ENCODE data around the gene RNF212. TPM values are rescaled to one million over a fixed set of nuclear protein-coding genes. Genes with fewer than 3 reads are reported as not detected.

Gene RNF212
- total RNA-seq, 6 experiments from 2014 or later = not detected

DNA sequence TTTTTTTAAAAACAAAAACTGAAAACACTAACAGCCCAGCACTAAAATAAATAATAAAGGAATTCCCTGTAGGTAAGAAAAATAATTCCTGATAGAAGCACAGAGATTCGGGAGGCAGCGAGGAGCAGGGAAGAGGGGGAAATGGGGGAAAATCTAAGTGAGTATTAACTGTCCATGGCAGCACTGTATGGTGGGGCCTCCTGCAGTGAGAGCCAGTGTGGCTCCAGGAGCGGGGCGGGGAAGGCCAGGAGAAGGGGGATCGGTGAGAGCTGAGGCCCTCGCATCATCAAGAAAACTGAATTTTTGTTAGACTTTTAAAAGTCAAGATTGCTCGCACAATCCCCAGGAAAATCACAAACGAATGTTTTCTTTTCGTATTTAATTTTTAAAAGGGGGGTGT is 14.1 kb downstream of the RNF212 start:
- Mint-ChIP-seq H3K27me3 (ENCODE audit: insufficient read depth) (peaks cover 31% of the 10 kb centered on the region), H3K9me3 (no peaks in the 10 kb centered on the region), H3K27ac (no peak overlapping the region), H3K36me3 (ENCODE audit: low read depth) (no peaks in the 10 kb centered on the region), H3K4me3 (no peak overlapping the region), H3K4me1 (ENCODE audit: low read depth) (no peaks in the 10 kb centered on the region)
- TF ChIP-seq, protein P1, sequence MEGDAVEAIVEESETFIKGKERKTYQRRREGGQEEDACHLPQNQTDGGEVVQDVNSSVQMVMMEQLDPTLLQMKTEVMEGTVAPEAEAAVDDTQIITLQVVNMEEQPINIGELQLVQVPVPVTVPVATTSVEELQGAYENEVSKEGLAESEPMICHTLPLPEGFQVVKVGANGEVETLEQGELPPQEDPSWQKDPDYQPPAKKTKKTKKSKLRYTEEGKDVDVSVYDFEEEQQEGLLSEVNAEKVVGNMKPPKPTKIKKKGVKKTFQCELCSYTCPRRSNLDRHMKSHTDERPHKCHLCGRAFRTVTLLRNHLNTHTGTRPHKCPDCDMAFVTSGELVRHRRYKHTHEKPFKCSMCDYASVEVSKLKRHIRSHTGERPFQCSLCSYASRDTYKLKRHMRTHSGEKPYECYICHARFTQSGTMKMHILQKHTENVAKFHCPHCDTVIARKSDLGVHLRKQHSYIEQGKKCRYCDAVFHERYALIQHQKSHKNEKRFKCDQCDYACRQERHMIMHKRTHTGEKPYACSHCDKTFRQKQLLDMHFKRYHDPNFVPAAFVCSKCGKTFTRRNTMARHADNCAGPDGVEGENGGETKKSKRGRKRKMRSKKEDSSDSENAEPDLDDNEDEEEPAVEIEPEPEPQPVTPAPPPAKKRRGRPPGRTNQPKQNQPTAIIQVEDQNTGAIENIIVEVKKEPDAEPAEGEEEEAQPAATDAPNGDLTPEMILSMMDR (IDR thresholded peaks at IDR 0.05) = no peak
- DNase-seq = no peak

DNA sequence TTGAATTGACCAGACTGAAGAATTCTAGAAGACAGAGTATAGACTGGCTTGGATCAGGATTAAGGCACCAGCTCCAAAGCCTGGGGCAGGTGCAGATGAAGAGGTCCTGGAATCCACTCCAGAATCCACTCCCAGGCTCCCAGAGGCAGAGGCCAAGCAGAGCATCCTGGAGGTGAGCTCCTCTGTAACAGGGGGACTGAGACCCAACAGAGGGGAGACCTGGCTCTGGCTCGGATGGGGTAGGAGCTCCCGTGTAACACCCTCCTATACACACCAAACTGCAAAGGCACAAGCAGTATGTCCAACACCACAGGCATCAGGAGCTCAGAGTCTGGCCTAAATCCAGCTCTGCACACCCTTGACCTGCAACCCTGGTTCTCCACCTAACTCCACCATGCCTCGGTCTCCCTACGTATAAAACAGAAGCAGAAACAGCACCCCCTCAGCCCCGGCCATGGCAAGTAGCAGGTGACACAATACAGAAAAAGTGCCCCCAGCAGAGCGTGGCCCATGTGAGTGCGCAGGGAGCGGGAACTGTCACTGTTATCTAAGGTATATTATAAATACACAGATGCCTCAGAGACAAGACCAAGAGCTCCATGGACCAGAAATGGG is 14.9 kb downstream of the RNF212 start:
- Mint-ChIP-seq H3K4me1 (ENCODE audit: low read depth) (no peaks in the 10 kb centered on the region), H3K9me3 (no peaks in the 10 kb centered on the region), H3K36me3 (ENCODE audit: low read depth) (no peaks in the 10 kb centered on the region), H3K27ac (no peak overlapping the region), H3K4me3 (no peak overlapping the region), H3K27me3 (ENCODE audit: insufficient read depth) (peaks cover 35% of the 10 kb centered on the region)
- TF ChIP-seq, protein P1 (IDR thresholded peaks at IDR 0.05) = no peak
- DNase-seq = no peak

DNA sequence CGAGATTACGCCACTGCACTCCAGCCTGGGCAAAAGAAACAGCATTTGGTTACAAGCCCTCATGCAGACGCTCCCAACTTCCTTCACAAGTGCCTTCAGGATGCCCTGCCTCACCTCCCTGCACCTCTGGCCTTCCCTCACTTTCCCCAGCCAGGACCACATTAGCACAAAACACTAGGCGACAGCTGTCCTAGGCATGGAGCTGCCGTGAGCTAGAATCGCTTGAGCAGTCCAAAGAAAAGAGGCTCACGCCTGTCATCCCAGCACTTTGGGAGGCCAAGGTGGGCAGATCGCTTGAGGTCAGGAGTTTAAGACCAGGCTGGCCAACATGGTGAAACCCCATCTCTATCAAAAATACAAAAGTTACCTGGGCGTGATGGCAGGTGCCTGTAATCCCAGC is 15.8 kb downstream of the RNF212 start:
- Mint-ChIP-seq H3K4me3 (no peak overlapping the region), H3K4me1 (ENCODE audit: low read depth) (no peaks in the 10 kb centered on the region), H3K27me3 (ENCODE audit: insufficient read depth) (peaks cover 31% of the 10 kb centered on the region), H3K9me3 (no peaks in the 10 kb centered on the region), H3K36me3 (ENCODE audit: low read depth) (no peaks in the 10 kb centered on the region), H3K27ac (no peak overlapping the region)
- TF ChIP-seq, protein P1 (IDR thresholded peaks at IDR 0.05) = no peak
- DNase-seq = no peak

DNA sequence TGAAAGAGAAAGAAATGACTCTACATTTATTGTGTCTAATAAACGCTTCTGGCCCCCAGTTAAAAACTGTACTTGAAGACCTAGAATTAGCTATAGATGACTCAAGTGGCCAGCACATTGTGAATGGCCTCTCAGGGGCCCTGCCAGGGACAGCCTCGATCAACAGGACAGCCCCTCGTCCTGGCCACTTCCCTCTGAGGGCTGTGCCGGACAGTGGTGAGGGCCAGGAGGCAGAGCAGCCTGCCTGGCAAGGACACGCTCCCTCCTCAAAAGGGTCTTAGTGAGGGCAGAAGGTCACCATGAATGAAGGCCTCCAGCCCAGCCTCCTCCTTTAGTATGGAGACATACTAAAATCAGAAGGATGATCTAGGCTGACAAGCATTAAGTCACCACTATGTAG is 16.5 kb downstream of the RNF212 start:
- Mint-ChIP-seq H3K4me1 (ENCODE audit: low read depth) (no peaks in the 10 kb centered on the region), H3K36me3 (ENCODE audit: low read depth) (no peaks in the 10 kb centered on the region), H3K27me3 (ENCODE audit: insufficient read depth) (peaks cover 29% of the 10 kb centered on the region), H3K4me3 (no peak overlapping the region), H3K27ac (no peak overlapping the region), H3K9me3 (no peaks in the 10 kb centered on the region)
- TF ChIP-seq, protein P1 (IDR thresholded peaks at IDR 0.05) = no peak
- DNase-seq = no peak

DNA sequence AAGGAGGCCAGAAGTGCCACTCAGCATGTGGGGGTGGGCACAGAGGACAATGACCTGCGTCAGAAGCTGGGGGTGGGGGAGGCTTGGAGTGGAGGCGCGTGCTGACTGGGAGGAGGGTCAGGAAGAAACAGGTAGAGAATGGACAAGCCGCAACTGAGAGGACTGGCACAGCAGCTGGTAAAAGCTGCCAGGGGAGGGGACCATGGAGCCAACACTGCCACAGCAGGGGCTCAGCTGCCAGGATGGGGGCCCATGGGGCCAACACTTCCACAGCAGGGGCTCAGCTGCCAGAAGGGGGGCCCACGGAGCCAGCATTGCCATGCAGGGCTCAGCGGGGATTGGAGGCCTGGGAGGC is 19.1 kb downstream of the RNF212 start:
- H3K4me1 Mint-ChIP-seq (ENCODE audit: low read depth) = no peaks in the 10 kb centered on the region
- H3K36me3 Mint-ChIP-seq (ENCODE audit: low read depth) = no peaks in the 10 kb centered on the region
- H3K9me3 Mint-ChIP-seq = peaks cover 5% of the 10 kb centered on the region
- TF ChIP-seq, protein P1 (IDR thresholded peaks at IDR 0.05) = no peak
- DNase-seq = no peak
- peaks cover 37% of the 10 kb centered on the region for H3K27me3 Mint-ChIP-seq (ENCODE audit: insufficient read depth)
- H3K4me3 Mint-ChIP-seq = no peak overlapping the region
- no peak overlapping the region for H3K27ac Mint-ChIP-seq

Measured in HFFc6 (cell line).